Spinal cord (tissue), 10 donors: ENCODE data around the gene CSNK1G1. TPM values are rescaled to one million over a fixed set of nuclear protein-coding genes. Genes with fewer than 3 reads are reported as not detected.
"Not testable (repeated sequence)": the region's sequence is repeated elsewhere in the genome, so short reads cannot be mapped to it uniquely, and the experiment has no call there.

Experiments
- DNase-seq, 6 donors: peaks; one replicate each; pipeline versions ENCODE4 v3.0.0 to v3.0.0-alpha.2; 2013 to 2015; ENCODE audit warnings: low spot score in 6 of 6, low read depth in 4 of 6
- H3K27ac ChIP-seq: one replicate; pipeline ENCODE4 v1.5.1; 2013; ENCODE audit warnings: low read depth, low read length, control low read depth
- H3K27me3 ChIP-seq: one replicate; pipeline ENCODE4 v1.6.1; 2013; ENCODE audit warnings: low read length; ENCODE audit not compliant: control insufficient read depth, insufficient read depth
- H3K36me3 ChIP-seq: one replicate; pipeline ENCODE4 v1.6.1; 2013; ENCODE audit warnings: low read length; ENCODE audit not compliant: control insufficient read depth, insufficient read depth
- H3K4me1 ChIP-seq: one replicate; pipeline ENCODE4 v1.6.1; 2013; ENCODE audit warnings: low read length; ENCODE audit not compliant: control insufficient read depth, insufficient read depth
- H3K4me3 ChIP-seq: one replicate; pipeline ENCODE4 v1.5.1; 2013; ENCODE audit warnings: low read depth, low read length, control low read depth
- H3K9me3 ChIP-seq: one replicate; pipeline ENCODE4 v1.6.1; 2013; ENCODE audit warnings: low read length; ENCODE audit not compliant: control insufficient read depth, insufficient read depth
- WGBS: methylation state at CpG from one replicate; pipeline ENCODE4 v1.1.5; 2013; ENCODE audit warnings: missing lambda C conversion rate; ENCODE audit not compliant: insufficient coverage; 5-methylcytosine and 5-hydroxymethylcytosine counted together
- polyA plus RNA-seq, 2 donors: library from polyadenylated mRNA; unstranded; fragments of 120-200 nt; gene quantifications; one replicate each; pipeline ENCODE4 v1.2.1, GENCODE V29; 2013; ENCODE audit not compliant: insufficient read length in 2 of 2
- total RNA-seq, 2 donors: library from RNA; depleted of rRNA in 1 of 2; stranded (reverse); fragments of 120-200 nt in 1 of 2; fragments of >200 nt in 1 of 2; gene quantifications; one replicate each; pipeline versions ENCODE4 v1.2.3 to v1.2.4, GENCODE V29; 2013 to 2014
- donor health status: healthy.

CSNK1G1 gene
- total and polyA plus RNA-seq, 4 donors = 12.4 to 33.1 (median 19.4) TPM

DNA sequence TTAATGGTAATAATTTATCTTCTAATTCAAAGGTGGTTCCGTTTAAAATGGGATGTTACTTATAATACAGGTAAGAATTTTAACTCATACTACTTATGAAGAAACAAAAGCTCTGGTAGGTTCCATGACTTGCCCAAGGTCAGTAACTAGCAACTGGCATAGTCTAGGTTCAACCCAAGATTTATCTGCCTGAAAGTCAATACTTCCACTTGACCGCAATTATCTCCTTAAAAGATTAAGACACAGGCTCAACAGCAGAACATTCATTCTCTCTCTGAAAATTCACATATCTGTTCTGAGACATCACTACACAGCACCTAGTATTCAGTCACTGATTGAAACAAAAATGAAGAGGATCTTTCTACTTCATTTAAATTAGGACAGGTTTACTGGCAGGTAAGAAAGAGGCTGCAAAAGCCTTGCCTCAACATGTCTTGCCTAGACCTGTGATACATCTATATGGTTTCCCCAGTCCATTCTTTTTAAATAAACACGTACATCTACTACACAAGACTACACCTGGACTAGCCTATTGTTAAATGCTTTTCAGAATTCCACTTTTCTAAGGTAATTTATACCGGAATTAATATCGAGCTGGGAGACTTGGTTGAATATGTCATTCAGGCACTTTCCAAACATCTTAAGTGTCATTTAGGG lies 1.2 kb downstream of the CSNK1G1 start:
- peak overlapping the region; percentile 83 for H3K4me3 ChIP-seq
- H3K9me3 ChIP-seq = no peaks in the 10 kb centered on the region
- 100% methylated on average over 1 of the region's 5 CpGs for WGBS
- DNase-seq = no peak
- H3K36me3 ChIP-seq = no peaks in the 10 kb centered on the region
- peaks cover 9% of the 10 kb centered on the region for H3K4me1 ChIP-seq
- no peaks in the 10 kb centered on the region for H3K27me3 ChIP-seq
- peak overlapping the region; percentile 83 for H3K27ac ChIP-seq

DNA sequence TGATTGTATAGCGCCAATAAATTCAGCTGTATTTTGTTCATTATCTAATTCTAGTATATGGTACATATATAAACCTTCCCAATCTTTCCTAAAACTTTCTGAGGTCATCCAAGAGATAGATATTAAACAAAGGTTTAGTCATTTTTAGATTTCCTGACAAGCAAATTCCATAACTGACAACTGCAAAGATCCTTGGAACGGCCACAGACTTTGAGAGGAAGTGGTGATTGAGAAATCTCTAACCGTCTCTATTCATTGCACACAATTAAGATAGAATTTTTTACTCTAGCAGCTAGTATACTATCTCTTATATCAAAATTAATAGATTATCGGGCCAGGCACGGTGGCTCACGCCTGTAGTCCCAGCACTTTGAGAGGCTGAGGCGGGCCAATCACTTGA lies 4.7 kb downstream of the CSNK1G1 start:
- WGBS = 93% methylated on average over 4 of the region's 7 CpGs
- peaks cover 3% of the 10 kb centered on the region for H3K36me3 ChIP-seq
- H3K4me1 ChIP-seq = peaks cover 5% of the 10 kb centered on the region
- no peak overlapping the region for H3K27ac ChIP-seq
- no peak overlapping the region for H3K4me3 ChIP-seq
- H3K27me3 ChIP-seq = no peaks in the 10 kb centered on the region
- DNase-seq = no peak
- H3K9me3 ChIP-seq = no peaks in the 10 kb centered on the region

DNA sequence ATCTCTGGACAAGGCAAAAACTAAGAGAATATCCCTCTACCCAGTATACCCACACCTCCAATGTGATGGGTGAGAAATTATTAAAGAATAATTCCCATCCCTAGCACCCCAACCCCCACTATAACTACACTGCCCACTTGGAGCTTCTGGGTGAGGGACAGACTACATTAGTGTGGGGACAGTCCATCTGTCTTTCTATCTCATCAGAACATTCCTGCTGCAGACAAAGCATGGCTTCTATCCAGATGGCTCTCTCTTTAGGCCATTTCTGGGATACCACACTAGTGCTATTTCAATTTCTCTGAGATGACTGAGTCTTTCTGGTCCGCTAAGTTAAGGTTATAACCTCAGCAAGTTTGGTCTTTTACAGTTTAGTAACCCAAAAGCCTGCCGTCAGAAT lies 6.6 kb downstream of the CSNK1G1 start:
- Histone ChIP-seq H3K4me3 (no peak overlapping the region), H3K4me1 (no peaks in the 10 kb centered on the region), H3K9me3 (no peaks in the 10 kb centered on the region), H3K27me3 (no peaks in the 10 kb centered on the region), H3K36me3 (peaks cover 3% of the 10 kb centered on the region), H3K27ac (no peak overlapping the region)
- 100% methylated on average over 1 of the region's 2 CpGs for WGBS
- DNase-seq = no peak

DNA sequence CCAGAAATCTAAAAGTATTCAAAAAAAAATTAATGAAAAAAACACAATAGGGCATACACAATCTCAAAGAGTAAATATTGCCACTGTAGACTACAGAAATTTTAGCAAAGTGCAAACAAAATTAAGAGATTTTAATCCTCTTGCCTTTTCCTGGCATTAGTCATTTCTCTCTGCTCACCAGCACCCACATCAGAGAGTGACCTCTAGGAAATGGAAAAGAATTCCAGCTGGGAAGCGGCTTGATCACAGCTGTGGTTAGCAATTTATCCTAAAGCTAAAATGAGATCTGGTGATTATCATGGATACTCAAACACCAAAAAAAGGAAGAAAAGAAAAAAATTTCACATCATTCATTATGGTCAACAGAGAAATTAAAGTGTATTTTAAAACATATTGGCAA lies 7.5 kb downstream of the CSNK1G1 start:
- no CpG with 5 or more reads among the region's 1 CpG for WGBS
- no peak for DNase-seq
- Histone ChIP-seq H3K4me3 (no peak overlapping the region), H3K27ac (no peak overlapping the region), H3K9me3 (no peaks in the 10 kb centered on the region), H3K4me1 (no peaks in the 10 kb centered on the region), H3K27me3 (no peaks in the 10 kb centered on the region), H3K36me3 (peaks cover 3% of the 10 kb centered on the region)

DNA sequence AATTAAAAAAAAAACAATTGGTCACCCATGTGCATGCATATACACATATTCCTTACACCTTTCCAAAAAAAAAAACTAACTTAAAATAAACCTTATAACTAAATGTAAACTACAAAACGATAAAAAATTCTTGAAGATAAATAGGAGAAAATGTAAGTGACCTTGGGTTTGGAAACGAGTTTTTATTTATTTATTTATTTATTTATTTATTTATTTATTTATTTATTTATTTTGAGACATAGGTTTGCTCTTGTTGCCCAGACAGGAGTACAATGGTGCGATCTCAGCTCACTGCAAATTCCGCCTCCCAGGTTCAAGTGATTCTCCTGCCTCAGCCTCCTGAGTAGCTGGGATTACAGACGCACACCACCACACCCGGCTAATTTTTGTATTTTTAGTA lies 9.7 kb downstream of the CSNK1G1 start:
- H3K4me1 ChIP-seq, H3K27me3 ChIP-seq, H3K36me3 ChIP-seq, H3K4me3 ChIP-seq, DNase-seq, H3K27ac ChIP-seq, H3K9me3 ChIP-seq: not testable (repeated sequence)
- 96% methylated on average over 4 of the region's 6 CpGs for WGBS

DNA sequence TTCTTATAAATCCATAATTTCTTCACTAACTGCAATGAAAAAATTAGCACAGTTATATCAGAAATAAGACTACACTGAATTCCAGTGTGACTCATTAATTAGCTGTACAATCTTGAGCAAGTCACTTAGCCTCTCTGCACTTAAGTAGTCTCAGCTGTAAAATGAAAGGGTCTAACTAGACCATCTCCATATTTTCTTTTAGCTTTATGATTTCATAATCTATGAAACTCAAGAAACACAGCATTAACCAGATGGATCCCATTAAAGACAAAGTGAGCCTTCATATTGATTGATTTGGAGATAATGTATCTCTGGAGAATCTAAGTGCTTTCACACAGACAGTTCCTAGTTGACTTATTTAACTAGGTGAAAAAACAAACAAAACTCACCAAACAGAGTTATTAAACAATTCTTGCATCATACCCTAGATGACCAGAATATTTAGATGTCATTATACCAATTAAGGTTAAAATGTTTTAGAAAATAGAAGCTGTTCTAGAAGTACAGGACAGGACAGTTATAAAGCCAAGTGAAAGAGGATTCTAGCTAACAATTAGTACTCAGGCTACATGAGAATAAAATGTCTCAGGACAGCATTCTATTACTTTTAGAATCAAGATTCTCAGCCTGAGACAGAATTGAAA lies 11.2 kb downstream of the CSNK1G1 start:
- Histone ChIP-seq H3K4me3 (no peak overlapping the region), H3K27me3 (no peaks in the 10 kb centered on the region), H3K9me3 (no peaks in the 10 kb centered on the region), H3K27ac (no peak overlapping the region), H3K4me1 (no peaks in the 10 kb centered on the region), H3K36me3 (peaks cover 3% of the 10 kb centered on the region)
- peak in 1 of 6 donors; percentile 55 for DNase-seq

DNA sequence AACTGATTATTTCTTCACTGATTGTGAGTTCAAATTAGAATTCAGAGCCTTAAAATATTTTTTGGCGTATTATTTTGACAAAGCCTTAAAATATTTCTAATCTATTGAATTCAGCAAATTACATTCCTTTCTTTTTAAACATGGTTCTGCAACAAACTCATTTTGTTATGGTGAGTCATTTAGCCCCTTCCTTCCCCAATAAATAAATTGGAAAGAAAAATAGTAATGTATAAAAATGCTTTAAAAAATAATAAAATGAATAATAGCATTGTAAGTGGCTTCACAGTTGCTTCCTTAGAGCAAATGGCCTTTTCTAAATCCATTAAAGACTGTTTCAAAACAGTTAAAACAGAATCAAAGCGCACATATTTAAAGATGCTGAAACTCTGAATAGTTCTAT lies 12.1 kb downstream of the CSNK1G1 start:
- peaks cover 3% of the 10 kb centered on the region for H3K36me3 ChIP-seq
- DNase-seq = no peak
- H3K4me3 ChIP-seq = no peak overlapping the region
- no peaks in the 10 kb centered on the region for H3K4me1 ChIP-seq
- no CpG with 5 or more reads among the region's 2 CpGs for WGBS
- no peaks in the 10 kb centered on the region for H3K9me3 ChIP-seq
- H3K27ac ChIP-seq = no peak overlapping the region
- no peaks in the 10 kb centered on the region for H3K27me3 ChIP-seq

DNA sequence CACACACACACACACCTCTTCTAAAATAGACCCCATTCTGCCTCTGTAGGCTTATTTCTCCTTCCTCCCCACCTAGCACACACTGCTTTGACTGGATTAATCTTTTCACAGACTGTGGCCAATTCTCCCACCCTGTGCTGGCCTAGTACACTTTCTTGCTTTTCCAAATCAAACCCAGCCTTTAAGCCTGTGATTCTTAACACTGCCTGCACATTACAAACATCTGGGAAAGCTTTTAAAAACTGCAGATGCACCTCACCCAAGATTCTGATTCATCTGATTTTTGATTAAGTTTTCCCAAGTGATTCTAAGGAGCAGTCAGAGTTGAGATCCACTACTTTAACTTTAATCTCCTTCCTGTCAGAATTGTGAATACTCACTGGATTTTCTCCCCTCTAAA lies 12.8 kb downstream of the CSNK1G1 start:
- no peaks in the 10 kb centered on the region for H3K9me3 ChIP-seq
- no peak for DNase-seq
- H3K4me3 ChIP-seq = no peak overlapping the region
- no peak overlapping the region for H3K27ac ChIP-seq
- peaks cover 3% of the 10 kb centered on the region for H3K36me3 ChIP-seq
- H3K4me1 ChIP-seq = no peaks in the 10 kb centered on the region
- no peaks in the 10 kb centered on the region for H3K27me3 ChIP-seq

DNA sequence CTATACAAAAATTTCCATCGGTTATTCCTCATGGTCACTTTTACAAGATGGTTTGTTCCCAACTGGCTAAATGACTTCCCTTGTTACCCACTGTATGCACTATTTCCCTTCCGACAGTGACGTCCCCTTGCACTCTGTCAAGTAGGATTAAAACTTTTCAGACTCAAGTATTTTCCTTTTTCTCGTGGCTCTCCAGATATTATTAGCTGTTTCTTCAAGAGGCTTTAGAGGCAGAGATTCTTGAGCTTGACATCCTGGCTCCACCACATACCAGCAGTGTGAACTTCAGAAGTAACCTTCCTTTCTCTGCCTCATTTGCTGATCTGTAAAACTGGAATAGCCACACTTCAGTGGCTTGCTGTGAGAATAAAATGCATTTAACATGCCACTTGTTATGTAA lies 14.0 kb downstream of the CSNK1G1 start:
- no peaks in the 10 kb centered on the region for H3K9me3 ChIP-seq
- no peak overlapping the region for H3K27ac ChIP-seq
- no peak for DNase-seq
- no peaks in the 10 kb centered on the region for H3K27me3 ChIP-seq
- 96% methylated on average over 3 of the region's 4 CpGs for WGBS
- H3K4me1 ChIP-seq = no peaks in the 10 kb centered on the region
- no peaks in the 10 kb centered on the region for H3K36me3 ChIP-seq
- H3K4me3 ChIP-seq = no peak overlapping the region

DNA sequence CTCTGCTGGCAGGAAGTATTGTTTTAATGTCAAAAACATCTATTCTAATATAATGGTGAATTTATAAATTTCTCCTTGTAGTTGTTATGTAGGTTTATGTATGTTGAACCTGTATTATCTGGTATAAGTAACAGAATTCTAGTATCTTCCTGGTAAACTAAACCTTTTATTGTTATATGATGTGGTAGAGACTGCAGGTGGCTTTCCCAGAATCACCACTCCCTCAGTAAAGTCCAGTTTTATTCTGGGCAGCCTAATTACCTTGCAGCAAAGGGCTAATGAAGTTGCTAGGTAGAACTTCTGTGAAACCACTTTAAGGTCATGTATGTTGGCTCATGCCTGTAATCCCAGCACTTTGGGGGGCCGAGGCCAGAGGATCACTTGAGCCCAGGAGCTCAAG lies 15.6 kb downstream of the CSNK1G1 start:
- Histone ChIP-seq H3K4me1 (no peaks in the 10 kb centered on the region), H3K27ac (no peak overlapping the region), H3K9me3 (no peaks in the 10 kb centered on the region), H3K27me3 (no peaks in the 10 kb centered on the region), H3K4me3 (no peak overlapping the region), H3K36me3 (no peaks in the 10 kb centered on the region)
- 100% methylated on average over 1 of the region's 1 CpG for WGBS
- DNase-seq = no peak
